Measurements from ENCODE around the gene FXYD7. TPM values are rescaled to one million over a fixed set of nuclear protein-coding genes. Genes with fewer than 3 reads are reported as not detected.
"Not testable (repeated sequence)": the region's sequence is repeated elsewhere in the genome, so short reads cannot be mapped to it uniquely, and the experiment has no call there.

FXYD7 gene
- total RNA-seq, 3 donors from 2014 or later, result 0.48 TPM; not detected in 2

- Mint-ChIP-seq H3K4me3 (no peak overlapping the region), H3K9me3 (no peaks in the 10 kb centered on the region), H3K36me3 (ENCODE audit: insufficient read depth) (no peaks in the 10 kb centered on the region), H3K27me3 (ENCODE audit: low read depth) (no peaks in the 10 kb centered on the region), H3K4me1 (ENCODE audit: low read depth) (peaks cover 11% of the 10 kb centered on the region)
- ATAC-seq (no peak), DNase-seq (no peak)
These were observed 14.5 kb upstream of the FXYD7 start for GRCh38 chr19:35128398-35129057.

- H3K4me3 Mint-ChIP-seq; H3K4me1 Mint-ChIP-seq (ENCODE audit: low read depth); DNase-seq; H3K36me3 Mint-ChIP-seq (ENCODE audit: insufficient read depth); H3K27me3 Mint-ChIP-seq (ENCODE audit: low read depth); H3K9me3 Mint-ChIP-seq; ATAC-seq: not testable (repeated sequence)
These were observed 13.3 kb upstream of the FXYD7 start for GRCh38 chr19:35129724-35130274.

- Mint-ChIP-seq H3K36me3 (ENCODE audit: insufficient read depth) (no peaks in the 10 kb centered on the region), H3K27me3 (ENCODE audit: low read depth) (no peaks in the 10 kb centered on the region), H3K4me1 (ENCODE audit: low read depth) (peaks cover 2% of the 10 kb centered on the region), H3K4me3 (no peak overlapping the region), H3K9me3 (no peaks in the 10 kb centered on the region)
- DNase-seq (no peak), ATAC-seq (no peak)
These were observed 12.0 kb upstream of the FXYD7 start for GRCh38 chr19:35130761-35131720.

GRCh38 chr19:35132254-35132653 lies 10.8 kb upstream of the FXYD7 start:
- no peak for DNase-seq

GRCh38 chr19:35133826-35134225 lies 9.2 kb upstream of the FXYD7 start:
- H3K4me1 Mint-ChIP-seq (ENCODE audit: low read depth), result peaks cover 5% of the 10 kb centered on the region
- no peaks in the 10 kb centered on the region for H3K9me3 Mint-ChIP-seq
- no peak overlapping the region for H3K4me3 Mint-ChIP-seq
- no peak for ATAC-seq
- H3K36me3 Mint-ChIP-seq (ENCODE audit: insufficient read depth), result no peaks in the 10 kb centered on the region
- no peak for DNase-seq
- H3K27me3 Mint-ChIP-seq (ENCODE audit: low read depth), result no peaks in the 10 kb centered on the region

More at GRCh38 chr19:35132254-35132653, 10.8 kb upstream of the FXYD7 start:
- Mint-ChIP-seq H3K4me3 (no peak overlapping the region), H3K36me3 (ENCODE audit: insufficient read depth) (no peaks in the 10 kb centered on the region), H3K9me3 (no peaks in the 10 kb centered on the region), H3K27me3 (ENCODE audit: low read depth) (no peaks in the 10 kb centered on the region), H3K4me1 (ENCODE audit: low read depth) (peaks cover 3% of the 10 kb centered on the region)
- ATAC-seq, result no peak

- H3K9me3 Mint-ChIP-seq, result no peaks in the 10 kb centered on the region
- DNase-seq, result no peak
- H3K27me3 Mint-ChIP-seq (ENCODE audit: low read depth), result no peaks in the 10 kb centered on the region
- H3K36me3 Mint-ChIP-seq (ENCODE audit: insufficient read depth), result no peaks in the 10 kb centered on the region
- no peak for ATAC-seq
- H3K4me3 Mint-ChIP-seq, result no peak within 1 kb of the TSS
- H3K4me1 Mint-ChIP-seq (ENCODE audit: low read depth), result peaks cover 5% of the 10 kb centered on the region
These were observed 8.3 kb upstream of the FXYD7 start, which contains the start of gene LGI4 for GRCh38 chr19:35134601-35135242. Gene LGI4, minus strand, starts transcription at chr19:35135059. Its CDS starts 379 bp downstream, at chr19:35134680.

GRCh38 chr19:35135389-35135909 lies 7.6 kb upstream of the FXYD7 start:
- ATAC-seq, result peak; percentile 84 to 86
- Mint-ChIP-seq H3K9me3 (no peaks in the 10 kb centered on the region), H3K4me1 (ENCODE audit: low read depth) (peaks cover 5% of the 10 kb centered on the region), H3K27me3 (ENCODE audit: low read depth) (no peaks in the 10 kb centered on the region), H3K36me3 (ENCODE audit: insufficient read depth) (no peaks in the 10 kb centered on the region), H3K4me3 (no peak overlapping the region)
- peak; percentile 61 for DNase-seq

- H3K27me3 Mint-ChIP-seq (ENCODE audit: low read depth), result no peaks in the 10 kb centered on the region
- H3K4me1 Mint-ChIP-seq (ENCODE audit: low read depth), result peaks cover 10% of the 10 kb centered on the region
- ATAC-seq (no peak), DNase-seq (no peak)
- H3K36me3 Mint-ChIP-seq (ENCODE audit: insufficient read depth), result no peaks in the 10 kb centered on the region
- H3K9me3 Mint-ChIP-seq, result no peaks in the 10 kb centered on the region
- no peak overlapping the region for H3K4me3 Mint-ChIP-seq
These were observed 6.8 kb upstream of the FXYD7 start for GRCh38 chr19:35136231-35136630.

- no peaks in the 10 kb centered on the region for H3K36me3 Mint-ChIP-seq (ENCODE audit: insufficient read depth)
- no peaks in the 10 kb centered on the region for H3K27me3 Mint-ChIP-seq (ENCODE audit: low read depth)
- H3K4me3 Mint-ChIP-seq, result no peak overlapping the region
- peaks cover 18% of the 10 kb centered on the region for H3K4me1 Mint-ChIP-seq (ENCODE audit: low read depth)
- no peak for ATAC-seq
- H3K9me3 Mint-ChIP-seq, result no peaks in the 10 kb centered on the region
- no peak for DNase-seq
These were observed 5.9 kb upstream of the FXYD7 start for GRCh38 chr19:35136977-35137702.

GRCh38 chr19:35138305-35138892 lies 4.7 kb upstream of the FXYD7 start, which contains the start of gene FXYD1:
Gene FXYD1, plus strand, starts transcription at chr19:35138824. Its CDS starts 1,256 bp downstream, at chr19:35140080.
- H3K27me3 Mint-ChIP-seq (ENCODE audit: low read depth), result no peaks in the 10 kb centered on the region
- no peak for DNase-seq
- H3K9me3 Mint-ChIP-seq, result no peaks in the 10 kb centered on the region
- H3K36me3 Mint-ChIP-seq (ENCODE audit: insufficient read depth), result no peaks in the 10 kb centered on the region
- H3K4me3 Mint-ChIP-seq, result no peak within 1 kb of the TSS
- no peak for ATAC-seq
- H3K4me1 Mint-ChIP-seq (ENCODE audit: low read depth), result peaks cover 22% of the 10 kb centered on the region

GRCh38 chr19:35140207-35140961 lies 2.7 kb upstream of the FXYD7 start:
- no peak for DNase-seq
- Mint-ChIP-seq H3K36me3 (ENCODE audit: insufficient read depth) (no peaks in the 10 kb centered on the region), H3K9me3 (no peaks in the 10 kb centered on the region), H3K4me3 (no peak overlapping the region), H3K27me3 (ENCODE audit: low read depth) (no peaks in the 10 kb centered on the region), H3K4me1 (ENCODE audit: low read depth) (peaks cover 36% of the 10 kb centered on the region)
- no peak for ATAC-seq

GRCh38 chr19:35140962-35141836 lies 1.9 kb upstream of the FXYD7 start:
- DNase-seq (peak; percentile 97), ATAC-seq (peak; percentile 87 to 90)
- Mint-ChIP-seq H3K36me3 (ENCODE audit: insufficient read depth) (no peaks in the 10 kb centered on the region), H3K9me3 (no peaks in the 10 kb centered on the region), H3K4me1 (ENCODE audit: low read depth) (peaks cover 34% of the 10 kb centered on the region), H3K4me3 (peak overlapping the region; percentile 76), H3K27me3 (ENCODE audit: low read depth) (no peaks in the 10 kb centered on the region)

All from activated T-cell treated with anti-CD3 and anti-CD28 coated beads, Interleukin-2, amount 50 U/mL, for 4 hours (primary cell).